GM23338 (cell line): ENCODE data around the gene TOM1L2. TPM values are rescaled to one million over a fixed set of nuclear protein-coding genes. Genes with fewer than 3 reads are reported as not detected.

Experiments used
- ATAC-seq: fragments of 200-7000 bp; cut with Tn5 transposase; 3 replicates; pipeline ENCODE4 v1.9.1; 2020
- DNase-seq: peaks from one replicate; pipeline ENCODE4 v3.0.0-alpha.2; 2015; ENCODE audit warnings: low spot score
- H2AFZ ChIP-seq: fragments of 200-600 bp; sonication (generic); 2 replicates; pipeline ENCODE4 v1.8.0; 2016; ENCODE audit warnings: antibody characterized with exemption, mild to moderate bottlenecking, moderate library complexity
- H3F3A ChIP-seq: fragments of 200-600 bp; sonication (generic); replicated peaks from 2 replicates; pipeline ENCODE4 v1.8.0; 2017; ENCODE audit warnings: antibody characterized with exemption, mixed run types, low read depth
- H3K27ac ChIP-seq: fragments of 200-600 bp; sonication (generic); 2 replicates; pipeline ENCODE4 v1.6.1; 2016; ENCODE audit warnings: low read depth
- H3K27me3 ChIP-seq: fragments of 200-600 bp; sonication (generic); 2 replicates; pipeline ENCODE4 v1.8.0; 2016; ENCODE audit warnings: mild to moderate bottlenecking, mixed run types, moderate library complexity; ENCODE audit not compliant: insufficient read depth
- H3K36me3 ChIP-seq: fragments of 200-600 bp; sonication (generic); 2 replicates; pipeline ENCODE4 v1.8.0; 2016; ENCODE audit warnings: mild to moderate bottlenecking; ENCODE audit not compliant: insufficient read depth
- H3K4me1 ChIP-seq: fragments of 200-600 bp; sonication (generic); 2 replicates; pipeline ENCODE4 v1.8.0; 2016; ENCODE audit warnings: mild to moderate bottlenecking, moderate library complexity; ENCODE audit not compliant: insufficient read depth
- H3K4me2 ChIP-seq: fragments of 200-600 bp; sonication (generic); 2 replicates; pipeline ENCODE4 v1.7.1; 2017; ENCODE audit warnings: mixed run types
- H3K4me3 ChIP-seq: fragments of 200-600 bp; sonication (generic); 2 replicates; pipeline ENCODE4 v1.6.1; 2016; ENCODE audit warnings: mixed run types
- H3K79me2 ChIP-seq: fragments of 200-600 bp; sonication (generic); replicated peaks from 2 replicates; pipeline ENCODE4 v1.8.0; 2017; ENCODE audit warnings: mild to moderate bottlenecking; ENCODE audit not compliant: insufficient read depth
- H3K9me2 ChIP-seq: fragments of 200-600 bp; sonication (generic); 2 replicates; pipeline ENCODE4 v1.8.0; 2017; ENCODE audit not compliant: insufficient read depth
- H4K20me1 ChIP-seq: fragments of 200-600 bp; sonication (generic); replicated peaks from 2 replicates; pipeline ENCODE4 v1.8.0; 2017; ENCODE audit warnings: mild to moderate bottlenecking; ENCODE audit not compliant: insufficient read depth
- H3K27ac Mint-ChIP-seq: 2 replicates; pipeline ENCODE4 v1.8.0; 2020; ENCODE audit warnings: inconsistent platforms, mild to moderate bottlenecking, moderate library complexity, mixed read lengths
- H3K27me3 Mint-ChIP-seq: 3 replicates; pipeline ENCODE4 v1.8.0; 2022; ENCODE audit warnings: low read depth, mild to moderate bottlenecking, moderate library complexity, mixed read lengths, inconsistent platforms; ENCODE audit not compliant: insufficient read depth, poor library complexity
- H3K36me3 Mint-ChIP-seq: 3 replicates; pipeline ENCODE4 v1.8.0; 2021; ENCODE audit warnings: low read depth, mild to moderate bottlenecking, inconsistent platforms, moderate library complexity, mixed read lengths
- H3K4me1 Mint-ChIP-seq: 3 replicates; pipeline ENCODE4 v1.8.0; 2020; ENCODE audit warnings: mild to moderate bottlenecking, inconsistent platforms, mixed read lengths
- H3K4me3 Mint-ChIP-seq: 3 replicates; pipeline ENCODE4 v1.8.0; 2021; ENCODE audit warnings: moderate library complexity, mild to moderate bottlenecking, inconsistent platforms, mixed read lengths
- H3K9me3 Mint-ChIP-seq: 3 replicates; pipeline ENCODE4 v1.8.0; 2020; ENCODE audit warnings: moderate library complexity, mild to moderate bottlenecking, inconsistent platforms, mixed read lengths
- CREB1 ChIP-seq: fragments of 250-450 bp; sonication (Bioruptor Pico); IDR thresholded peaks from 2 replicates; pipeline ENCODE4 v1.5.0; 2020; ENCODE audit warnings: low read depth, mild to moderate bottlenecking, moderate library complexity
- CTCF ChIP-seq, 2 experiments: fragments of 200-600 bp in 1 of 2; sonication (generic) in 1 of 2; conservative IDR thresholded peaks; 2 replicates each; pipeline versions ENCODE4 v1.5.1 to v1.6.1; 2016 to 2017; ENCODE audit warnings: antibody characterized with exemption in 2 of 2, low read depth in 2 of 2, mild to moderate bottlenecking in 2 of 2, moderate library complexity in 1 of 2
- ETS1 ChIP-seq: IDR thresholded peaks from 2 replicates; pipeline ENCODE4 v1.6.1; 2016; ENCODE audit warnings: antibody characterized with exemption
- EZH2 ChIP-seq: fragments of 200-600 bp; sonication (generic); IDR thresholded peaks from one replicate; pipeline ENCODE4 v1.8.0; 2017; ENCODE audit warnings: antibody characterized with exemption, mild to moderate bottlenecking, low read depth; ENCODE audit not compliant: unreplicated experiment
- EZH2phosphoT487 ChIP-seq: fragments of 200-600 bp; sonication (generic); IDR thresholded peaks from one replicate; pipeline ENCODE4 v1.8.1; 2018; ENCODE audit warnings: antibody characterized with exemption; ENCODE audit not compliant: unreplicated experiment
- JUNB ChIP-seq: IDR thresholded peaks from one replicate; pipeline ENCODE4 v1.6.1; 2016; ENCODE audit warnings: antibody characterized with exemption; ENCODE audit not compliant: unreplicated experiment
- NANOG ChIP-seq: IDR thresholded peaks from 2 replicates; pipeline ENCODE4 v1.6.1; 2016; ENCODE audit warnings: antibody characterized with exemption, borderline replicate concordance
- POLR2AphosphoS5 ChIP-seq: IDR thresholded peaks from 2 replicates; pipeline ENCODE4 v1.6.1; 2016; ENCODE audit warnings: antibody characterized with exemption, low read depth
- REST ChIP-seq: IDR thresholded peaks from one replicate; pipeline ENCODE4 v1.6.1; 2018; ENCODE audit warnings: antibody characterized with exemption; ENCODE audit not compliant: unreplicated experiment
- STAT1 ChIP-seq: IDR thresholded peaks from one replicate; pipeline ENCODE4 v1.6.1; 2016; ENCODE audit warnings: antibody characterized with exemption; ENCODE audit not compliant: unreplicated experiment
- ZNF331 ChIP-seq: fragments of 250-450 bp; sonication (Bioruptor Pico); IDR thresholded peaks from 2 replicates; pipeline ENCODE4 v1.5.0; 2020; ENCODE audit warnings: low read depth, mild to moderate bottlenecking, moderate library complexity
- polyA plus RNA-seq: library from polyadenylated mRNA; unstranded; fragments of >200 nt; fragmentation: Nextera tagmentation; extraction: Ambion mirVana; gene quantifications from 2 replicates; pipeline ENCODE4 v1.2.1, GENCODE V29; 2016
- total RNA-seq: library from RNA; depleted of rRNA; stranded (reverse); fragments of >200 nt; shearing (Covaris generic); gene quantifications from 2 replicates; pipeline ENCODE4 v1.2.3, GENCODE V29; 2014

Gene TOM1L2
- total and polyA plus RNA-seq, 2 experiments from 2014 or later, result 3.3 TPM

- no peak for TF ChIP-seq ETS1
- no peak for TF ChIP-seq REST
- TF ChIP-seq STAT1, result no peak
These were observed 45.3 kb downstream of the TOM1L2 start (continued) for GRCh38 chr17:17926840-17927449.

GRCh38 chr17:17926036-17926435, 46.2 kb downstream of the TOM1L2 start:
- H3F3A ChIP-seq, result peaks cover 4% of the 10 kb centered on the region; the same call in 1 of the 2 replicates
- Mint-ChIP-seq H3K4me1 (peaks cover 27% of the 10 kb centered on the region), H3K36me3 (no peaks in the 10 kb centered on the region), H3K4me3 (no peak overlapping the region), H3K27ac (no peak overlapping the region), H3K27me3 (peaks cover 9% of the 10 kb centered on the region), H3K9me3 (no peaks in the 10 kb centered on the region)
- no peak overlapping the region for H2AFZ ChIP-seq
- H3K79me2 ChIP-seq, result no peaks in the 10 kb centered on the region
- ATAC-seq (no peak), DNase-seq (no peak)
- H3K4me3 ChIP-seq, result no peak overlapping the region
- H4K20me1 ChIP-seq, result no peaks in the 10 kb centered on the region
- no peak overlapping the region for H3K4me2 ChIP-seq
- no peak overlapping the region for H3K27ac ChIP-seq
- no peaks in the 10 kb centered on the region for H3K27me3 ChIP-seq
- H3K4me1 ChIP-seq, result peaks cover 24% of the 10 kb centered on the region
- H3K9me2 ChIP-seq, result no peaks in the 10 kb centered on the region
- no peaks in the 10 kb centered on the region for H3K36me3 ChIP-seq
- TF ChIP-seq ETS1 (no peak), EZH2 (no peak), NANOG (no peak), EZH2phosphoT487 (no peak), REST (no peak), ZNF331 (CRISPR knock-in tag) (no peak), CREB1 (no peak), CTCF (conservative IDR thresholded peaks at IDR 0.05; ENCODE audit: low read depth in 2 of 2) (no peak), JUNB (no peak), STAT1 (no peak), POLR2AphosphoS5 (no peak)
